ENCODE results near the gene PAPSS2.

Gene PAPSS2

GRCh38 chr10:87669752-87670151 lies 10.1 kb downstream of the PAPSS2 start:
- Histone ChIP-seq H3K4me3 (ENCODE audit: low read depth in 1 of 2, low read length in 1 of 2) (no peak overlapping the region), H3K27me3 (no peaks in the 10 kb centered on the region), H3K4me1 (ENCODE audit: control insufficient read depth in 1 of 2, insufficient read depth in 1 of 2, low read depth in 1 of 2, low read length in 1 of 2) (peaks cover 4 to 13% of the 10 kb centered on the region in 2 experiments), H3K36me3 (no peaks in the 10 kb centered on the region), H3K27ac (no peak overlapping the region), H3K9me3 (no peaks in the 10 kb centered on the region)
- no peak for TF ChIP-seq CTCF (IDR thresholded peaks at IDR 0.05)

DNA sequence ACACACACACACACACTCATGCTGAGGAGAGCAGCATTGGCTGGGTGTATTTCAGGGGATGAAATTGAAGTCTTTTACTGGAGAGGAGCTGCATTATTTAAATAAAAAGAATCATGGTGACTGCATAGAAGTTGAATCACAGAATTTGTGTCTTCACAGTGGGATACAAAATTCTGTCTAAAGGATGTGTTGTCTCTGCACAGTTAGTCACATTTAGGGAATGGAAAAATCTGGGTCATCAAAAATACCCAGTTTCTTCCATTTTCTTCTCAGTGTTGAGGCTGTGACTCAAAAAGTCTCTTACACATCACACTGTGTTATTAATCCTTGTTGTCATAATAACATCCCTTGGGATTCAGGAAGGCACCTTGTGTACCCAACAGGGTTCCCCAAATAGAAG lies 10.9 kb downstream of the PAPSS2 start:
- no peak overlapping the region for H3K27ac ChIP-seq
- H3K36me3 ChIP-seq, result no peaks in the 10 kb centered on the region
- no peak for TF ChIP-seq CTCF (IDR thresholded peaks at IDR 0.05)
- peaks cover 4 to 13% of the 10 kb centered on the region in 2 experiments for H3K4me1 ChIP-seq (ENCODE audit: control insufficient read depth in 1 of 2, insufficient read depth in 1 of 2, low read depth in 1 of 2, low read length in 1 of 2)
- H3K27me3 ChIP-seq, result no peaks in the 10 kb centered on the region
- H3K4me3 ChIP-seq (ENCODE audit: low read depth in 1 of 2, low read length in 1 of 2), result no peak overlapping the region
- H3K9me3 ChIP-seq, result no peaks in the 10 kb centered on the region

DNA sequence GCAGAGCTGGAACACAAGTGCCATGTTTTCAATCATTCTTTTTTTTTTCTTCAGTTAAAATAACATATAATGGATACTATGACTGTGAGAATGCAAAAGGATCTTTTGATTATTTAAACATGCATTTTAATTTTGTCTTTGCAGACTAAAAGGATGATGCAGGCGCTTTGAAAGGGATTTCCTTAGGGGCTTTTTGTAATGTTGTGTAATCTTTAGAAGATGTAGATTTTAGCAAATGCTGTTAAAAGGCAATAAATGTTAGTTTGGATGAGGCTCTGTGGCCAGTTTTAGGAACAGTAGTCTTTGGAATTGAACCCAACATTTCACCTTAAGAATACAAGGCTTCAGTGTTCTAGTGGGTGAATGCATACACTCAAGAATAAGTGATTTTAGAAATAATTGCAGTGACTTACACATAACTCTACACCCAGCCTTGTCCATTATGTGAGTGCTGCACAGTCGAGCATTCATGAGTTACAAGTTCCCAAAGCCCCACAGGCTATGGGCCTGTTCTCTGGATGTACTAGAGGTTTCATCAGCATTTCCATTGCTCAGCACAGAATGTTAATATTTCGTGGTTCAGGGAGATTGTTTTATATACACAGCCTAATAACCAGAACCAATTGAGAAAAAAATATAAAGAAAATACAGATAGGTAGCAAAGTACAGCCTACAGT lies 11.6 kb downstream of the PAPSS2 start:
- Histone ChIP-seq H3K4me3 (ENCODE audit: low read depth in 1 of 2, low read length in 1 of 2) (no peak overlapping the region), H3K27me3 (no peaks in the 10 kb centered on the region), H3K27ac (no peak overlapping the region), H3K9me3 (no peaks in the 10 kb centered on the region), H3K4me1 (ENCODE audit: control insufficient read depth in 1 of 2, insufficient read depth in 1 of 2, low read depth in 1 of 2, low read length in 1 of 2) (peaks cover 4 to 13% of the 10 kb centered on the region in 2 experiments), H3K36me3 (no peaks in the 10 kb centered on the region)
- no peak for TF ChIP-seq CTCF (IDR thresholded peaks at IDR 0.05)

GRCh38 chr10:87672551-87672950 lies 12.9 kb downstream of the PAPSS2 start:
- Histone ChIP-seq H3K9me3 (no peaks in the 10 kb centered on the region), H3K4me3 (ENCODE audit: low read depth in 1 of 2, low read length in 1 of 2) (no peak overlapping the region)
- no peak for TF ChIP-seq CTCF (IDR thresholded peaks at IDR 0.05)

GRCh38 chr10:87674943-87675342 lies 15.3 kb downstream of the PAPSS2 start:
- Histone ChIP-seq H3K9me3 (no peaks in the 10 kb centered on the region), H3K4me3 (ENCODE audit: low read depth in 1 of 2, low read length in 1 of 2) (no peak overlapping the region), H3K4me1 (ENCODE audit: control insufficient read depth in 1 of 2, insufficient read depth in 1 of 2, low read depth in 1 of 2, low read length in 1 of 2) (peaks cover 4 to 8% of the 10 kb centered on the region in 2 experiments), H3K27ac (no peak overlapping the region), H3K27me3 (no peaks in the 10 kb centered on the region), H3K36me3 (no peaks in the 10 kb centered on the region)
- TF ChIP-seq CTCF (IDR thresholded peaks at IDR 0.05), result no peak

More at GRCh38 chr10:87672551-87672950, 12.9 kb downstream of the PAPSS2 start:
- Histone ChIP-seq H3K4me1 (ENCODE audit: control insufficient read depth in 1 of 2, insufficient read depth in 1 of 2, low read depth in 1 of 2, low read length in 1 of 2) (peaks cover 4 to 13% of the 10 kb centered on the region in 2 experiments), H3K36me3 (no peaks in the 10 kb centered on the region), H3K27me3 (no peaks in the 10 kb centered on the region), H3K27ac (no peak overlapping the region)
